ENCODE data around the gene DCAF8L2. TPM values are rescaled to one million over a fixed set of nuclear protein-coding genes. Genes with fewer than 3 reads are reported as not detected.
A peak's percentile ranks its signal among the peaks of the same experiment; 100 is the strongest.

The DCAF8L2 gene
- total RNA-seq, 1 donor from 2014 or later, result not detected

DNA sequence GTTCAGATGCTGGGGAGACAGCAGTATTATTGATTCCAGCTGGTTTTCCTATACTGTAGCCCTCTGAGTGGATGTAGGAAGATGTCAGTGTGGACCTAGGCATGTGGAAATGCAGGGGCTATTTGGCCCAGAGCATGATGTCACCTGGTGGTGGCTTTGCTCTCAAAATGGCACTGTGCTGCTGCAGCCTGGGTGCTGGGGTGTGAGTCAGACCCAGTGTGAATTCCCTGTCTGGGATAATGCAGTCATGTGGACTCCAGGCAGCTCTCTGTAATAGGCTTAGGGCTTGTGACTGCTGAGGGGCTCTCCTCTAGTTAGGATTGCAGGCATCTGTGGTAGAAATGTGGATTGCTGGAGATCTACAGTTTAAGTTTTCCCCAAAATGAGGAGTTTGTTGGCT lies 70.7 kb downstream of the DCAF8L2 start:
- H3K27ac ChIP-seq, result no peak overlapping the region
- H3K4me1 ChIP-seq, result no peaks in the 10 kb centered on the region
- H3K27me3 ChIP-seq, result no peaks in the 10 kb centered on the region
- no peak overlapping the region for H3K4me3 ChIP-seq
- no peak for DNase-seq (ENCODE audit: extremely low spot score in 2 of 2)
- H3K36me3 ChIP-seq, result no peaks in the 10 kb centered on the region
- intact Hi-C loops (cut with DNase I), result no loop called here
- H3K9me3 ChIP-seq, result no peaks in the 10 kb centered on the region
- TF ChIP-seq POLR2AphosphoS5 (IDR thresholded peaks at IDR 0.05; ENCODE audit: insufficient read depth in 1 of 2, low read depth in 1 of 2) (no peak), POLR2A (IDR thresholded peaks at IDR 0.05) (no peak)
- TF ChIP-seq, protein P1, sequence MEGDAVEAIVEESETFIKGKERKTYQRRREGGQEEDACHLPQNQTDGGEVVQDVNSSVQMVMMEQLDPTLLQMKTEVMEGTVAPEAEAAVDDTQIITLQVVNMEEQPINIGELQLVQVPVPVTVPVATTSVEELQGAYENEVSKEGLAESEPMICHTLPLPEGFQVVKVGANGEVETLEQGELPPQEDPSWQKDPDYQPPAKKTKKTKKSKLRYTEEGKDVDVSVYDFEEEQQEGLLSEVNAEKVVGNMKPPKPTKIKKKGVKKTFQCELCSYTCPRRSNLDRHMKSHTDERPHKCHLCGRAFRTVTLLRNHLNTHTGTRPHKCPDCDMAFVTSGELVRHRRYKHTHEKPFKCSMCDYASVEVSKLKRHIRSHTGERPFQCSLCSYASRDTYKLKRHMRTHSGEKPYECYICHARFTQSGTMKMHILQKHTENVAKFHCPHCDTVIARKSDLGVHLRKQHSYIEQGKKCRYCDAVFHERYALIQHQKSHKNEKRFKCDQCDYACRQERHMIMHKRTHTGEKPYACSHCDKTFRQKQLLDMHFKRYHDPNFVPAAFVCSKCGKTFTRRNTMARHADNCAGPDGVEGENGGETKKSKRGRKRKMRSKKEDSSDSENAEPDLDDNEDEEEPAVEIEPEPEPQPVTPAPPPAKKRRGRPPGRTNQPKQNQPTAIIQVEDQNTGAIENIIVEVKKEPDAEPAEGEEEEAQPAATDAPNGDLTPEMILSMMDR (IDR thresholded peaks at IDR 0.05), result no peak

GRCh38 chrX:27671234-27671633 lies 81.1 kb downstream of the DCAF8L2 start:
- Histone ChIP-seq H3K4me3 (no peak overlapping the region), H3K27ac (no peak overlapping the region), H3K9me3 (no peaks in the 10 kb centered on the region), H3K4me1 (no peaks in the 10 kb centered on the region), H3K36me3 (no peaks in the 10 kb centered on the region), H3K27me3 (no peaks in the 10 kb centered on the region)
- intact Hi-C loops (cut with DNase I), result no loop called here
- no peak for TF ChIP-seq POLR2AphosphoS5 (IDR thresholded peaks at IDR 0.05; ENCODE audit: insufficient read depth in 1 of 2, low read depth in 1 of 2)
- TF ChIP-seq, protein P1 (IDR thresholded peaks at IDR 0.05), result no peak
- no peak for DNase-seq (ENCODE audit: extremely low spot score in 2 of 2)

DNA sequence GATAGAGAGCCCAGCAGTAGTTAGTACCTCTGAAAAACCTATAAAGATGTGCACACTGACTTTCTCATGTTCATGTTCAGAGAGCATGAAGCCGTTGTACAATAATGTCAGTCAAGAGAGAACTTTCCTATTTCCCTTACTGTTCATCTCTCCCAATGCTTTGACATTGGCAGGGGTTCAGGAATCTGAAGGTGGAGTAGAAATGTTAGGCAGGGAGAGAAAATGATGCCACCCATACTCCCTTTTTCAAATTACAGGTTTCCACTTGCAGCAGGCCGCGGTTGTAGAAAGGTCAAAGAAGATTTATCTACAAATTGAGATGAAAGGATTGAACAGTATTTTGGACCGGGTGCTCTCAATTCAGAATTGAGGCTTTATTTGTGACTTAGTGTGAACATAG lies 84.3 kb downstream of the DCAF8L2 start:
- H3K27ac ChIP-seq, result no peak overlapping the region
- H3K4me3 ChIP-seq, result no peak overlapping the region
- H3K4me1 ChIP-seq, result no peaks in the 10 kb centered on the region
- H3K9me3 ChIP-seq, result no peaks in the 10 kb centered on the region
- no peaks in the 10 kb centered on the region for H3K27me3 ChIP-seq
- TF ChIP-seq, protein P1 (IDR thresholded peaks at IDR 0.05), result no peak
- no peak for TF ChIP-seq POLR2AphosphoS5 (IDR thresholded peaks at IDR 0.05; ENCODE audit: insufficient read depth in 1 of 2, low read depth in 1 of 2)
- TF ChIP-seq POLR2A (IDR thresholded peaks at IDR 0.05), result no peak
- no peaks in the 10 kb centered on the region for H3K36me3 ChIP-seq
- DNase-seq (ENCODE audit: extremely low spot score in 2 of 2), result no peak
- intact Hi-C loops (cut with DNase I), result no loop called here

GRCh38 chrX:27675493-27675892 lies 85.3 kb downstream of the DCAF8L2 start:
- TF ChIP-seq POLR2A (IDR thresholded peaks at IDR 0.05), result no peak
- TF ChIP-seq POLR2AphosphoS5 (IDR thresholded peaks at IDR 0.05; ENCODE audit: insufficient read depth in 1 of 2, low read depth in 1 of 2), result peak in 1 of 2 donors; percentile 19
- TF ChIP-seq, protein P1 (IDR thresholded peaks at IDR 0.05), result no peak
- no peaks in the 10 kb centered on the region for H3K36me3 ChIP-seq

DNA sequence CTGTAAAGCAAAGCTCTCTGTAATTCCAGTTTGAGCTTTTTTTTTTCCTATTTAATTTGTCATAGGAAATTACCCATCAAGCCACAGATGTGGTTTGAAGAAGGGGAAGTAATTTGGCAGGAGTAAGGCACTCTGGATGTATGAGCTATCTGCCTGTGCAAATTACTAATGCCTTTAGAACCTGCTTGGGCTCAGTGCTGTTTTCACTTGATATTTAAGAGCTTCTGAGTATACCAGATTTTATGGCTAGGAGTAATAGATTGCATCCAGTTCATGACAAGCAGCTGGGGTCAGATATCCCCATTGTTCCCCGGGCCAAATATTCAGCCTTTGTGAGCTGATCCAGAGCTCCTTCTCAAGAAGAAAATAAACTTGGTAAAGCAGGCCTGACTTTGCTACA lies 89.1 kb downstream of the DCAF8L2 start:
- TF ChIP-seq POLR2AphosphoS5 (IDR thresholded peaks at IDR 0.05; ENCODE audit: insufficient read depth in 1 of 2, low read depth in 1 of 2) (no peak), POLR2A (IDR thresholded peaks at IDR 0.05) (no peak)
- TF ChIP-seq, protein P1 (IDR thresholded peaks at IDR 0.05), result no peak
- no peaks in the 10 kb centered on the region for H3K36me3 ChIP-seq
- no peaks in the 10 kb centered on the region for H3K4me1 ChIP-seq
- no peak overlapping the region for H3K27ac ChIP-seq
- no peak overlapping the region for H3K4me3 ChIP-seq
- no peaks in the 10 kb centered on the region for H3K9me3 ChIP-seq
- DNase-seq (ENCODE audit: extremely low spot score in 2 of 2), result no peak
- no peaks in the 10 kb centered on the region for H3K27me3 ChIP-seq
- intact Hi-C loops (cut with DNase I), result no loop called here

More at GRCh38 chrX:27675493-27675892, 85.3 kb downstream of the DCAF8L2 start:
- Histone ChIP-seq H3K9me3 (no peaks in the 10 kb centered on the region), H3K4me1 (no peaks in the 10 kb centered on the region), H3K27me3 (no peaks in the 10 kb centered on the region), H3K4me3 (no peak overlapping the region), H3K27ac (no peak overlapping the region)
- intact Hi-C loops (cut with DNase I), result no loop called here
- DNase-seq (ENCODE audit: extremely low spot score in 2 of 2), result no peak
